Body of pancreas (tissue), 4 donors: Measurements from ENCODE around the gene CCER1.

ENCODE experiments used
- POLR2A ChIP-seq, 3 donors: fragments of 450-650 bp; IDR thresholded peaks; one replicate each; pipeline ENCODE4 v1.6.1; 2016; ENCODE audit warnings: antibody characterized with exemption in 3 of 3, mild to moderate bottlenecking in 2 of 3
- TF ChIP-seq, protein P1 (sequence below), 7 experiments: fragments of 450-650 bp in 4 of 7; fragments of 200-600 bp in 3 of 7; sonication (generic) in 3 of 7; IDR thresholded peaks; one replicate each; pipeline ENCODE4 v1.5.1; 2016 to 2019; ENCODE audit warnings: antibody characterized with exemption in 7 of 7

DNA sequence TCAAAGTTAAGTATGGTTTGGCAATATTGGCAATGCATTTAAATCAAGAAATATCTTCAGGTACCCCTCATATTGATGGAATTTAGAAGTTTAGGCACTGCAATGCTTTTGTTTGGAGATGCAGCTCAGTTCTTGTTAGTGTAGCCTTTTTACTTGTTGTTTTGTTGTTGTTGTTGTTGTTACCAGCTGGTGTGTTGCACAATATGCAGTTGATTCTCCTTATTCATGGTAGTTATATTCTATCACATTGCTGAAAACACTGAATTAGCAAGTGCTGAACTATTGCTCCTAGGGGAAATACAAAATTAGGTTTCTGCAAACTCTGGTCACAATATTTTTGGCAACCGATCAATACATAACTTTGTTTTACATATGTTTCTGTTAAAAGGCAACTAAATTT is 34.8 kb downstream of the CCER1 start:
- TF ChIP-seq, protein P1, sequence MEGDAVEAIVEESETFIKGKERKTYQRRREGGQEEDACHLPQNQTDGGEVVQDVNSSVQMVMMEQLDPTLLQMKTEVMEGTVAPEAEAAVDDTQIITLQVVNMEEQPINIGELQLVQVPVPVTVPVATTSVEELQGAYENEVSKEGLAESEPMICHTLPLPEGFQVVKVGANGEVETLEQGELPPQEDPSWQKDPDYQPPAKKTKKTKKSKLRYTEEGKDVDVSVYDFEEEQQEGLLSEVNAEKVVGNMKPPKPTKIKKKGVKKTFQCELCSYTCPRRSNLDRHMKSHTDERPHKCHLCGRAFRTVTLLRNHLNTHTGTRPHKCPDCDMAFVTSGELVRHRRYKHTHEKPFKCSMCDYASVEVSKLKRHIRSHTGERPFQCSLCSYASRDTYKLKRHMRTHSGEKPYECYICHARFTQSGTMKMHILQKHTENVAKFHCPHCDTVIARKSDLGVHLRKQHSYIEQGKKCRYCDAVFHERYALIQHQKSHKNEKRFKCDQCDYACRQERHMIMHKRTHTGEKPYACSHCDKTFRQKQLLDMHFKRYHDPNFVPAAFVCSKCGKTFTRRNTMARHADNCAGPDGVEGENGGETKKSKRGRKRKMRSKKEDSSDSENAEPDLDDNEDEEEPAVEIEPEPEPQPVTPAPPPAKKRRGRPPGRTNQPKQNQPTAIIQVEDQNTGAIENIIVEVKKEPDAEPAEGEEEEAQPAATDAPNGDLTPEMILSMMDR (IDR thresholded peaks at IDR 0.05): no peak
- no peak for TF ChIP-seq POLR2A (IDR thresholded peaks at IDR 0.05)
